ENCODE results near the gene APLNR. TPM values are rescaled to one million over a fixed set of nuclear protein-coding genes. Genes with fewer than 3 reads are reported as not detected.

APLNR gene
- total and polyA plus RNA-seq, 2 experiments from 2014 or later: 1.9 to 3.9 TPM

DNA sequence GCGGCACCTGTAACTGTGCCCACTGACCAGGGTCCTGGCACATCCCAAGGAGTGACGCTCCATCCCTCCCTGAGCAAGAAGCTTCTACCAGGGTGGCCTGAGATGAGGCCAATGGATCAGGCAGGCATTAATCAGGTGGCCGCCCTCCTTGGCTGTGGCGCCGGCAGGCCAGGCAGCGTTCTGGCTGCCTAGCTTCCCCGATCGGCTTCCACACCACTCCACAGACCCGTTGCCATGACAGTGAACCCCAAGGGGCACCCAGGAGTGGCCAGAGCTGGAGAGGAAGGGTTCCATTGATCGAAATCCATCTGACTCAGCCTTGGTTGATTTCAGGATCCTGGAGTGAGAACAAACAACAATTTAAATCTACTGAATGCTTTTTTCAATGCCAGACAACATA lies 34.8 kb downstream of the APLNR start:
- TF ChIP-seq EZH2 (IDR thresholded peaks at IDR 0.05; ENCODE audit: borderline replicate concordance): no peak
- TF ChIP-seq, protein P1, sequence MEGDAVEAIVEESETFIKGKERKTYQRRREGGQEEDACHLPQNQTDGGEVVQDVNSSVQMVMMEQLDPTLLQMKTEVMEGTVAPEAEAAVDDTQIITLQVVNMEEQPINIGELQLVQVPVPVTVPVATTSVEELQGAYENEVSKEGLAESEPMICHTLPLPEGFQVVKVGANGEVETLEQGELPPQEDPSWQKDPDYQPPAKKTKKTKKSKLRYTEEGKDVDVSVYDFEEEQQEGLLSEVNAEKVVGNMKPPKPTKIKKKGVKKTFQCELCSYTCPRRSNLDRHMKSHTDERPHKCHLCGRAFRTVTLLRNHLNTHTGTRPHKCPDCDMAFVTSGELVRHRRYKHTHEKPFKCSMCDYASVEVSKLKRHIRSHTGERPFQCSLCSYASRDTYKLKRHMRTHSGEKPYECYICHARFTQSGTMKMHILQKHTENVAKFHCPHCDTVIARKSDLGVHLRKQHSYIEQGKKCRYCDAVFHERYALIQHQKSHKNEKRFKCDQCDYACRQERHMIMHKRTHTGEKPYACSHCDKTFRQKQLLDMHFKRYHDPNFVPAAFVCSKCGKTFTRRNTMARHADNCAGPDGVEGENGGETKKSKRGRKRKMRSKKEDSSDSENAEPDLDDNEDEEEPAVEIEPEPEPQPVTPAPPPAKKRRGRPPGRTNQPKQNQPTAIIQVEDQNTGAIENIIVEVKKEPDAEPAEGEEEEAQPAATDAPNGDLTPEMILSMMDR (IDR thresholded peaks at IDR 0.05; ENCODE audit: poor library complexity): no peak
- no peak for TF ChIP-seq EZH2phosphoT487 (IDR thresholded peaks at IDR 0.05; ENCODE audit: low read depth, severe bottlenecking, unreplicated experiment)
- WGBS (ENCODE audit: low lambda C conversion rate, missing lambda C conversion rate): 95% methylated on average over 10 of the region's 10 CpGs
- DNase-seq (ENCODE audit: low spot score): no peak
- H3K4me2 ChIP-seq: no peak overlapping the region
- H3K4me3 ChIP-seq: no peak overlapping the region
- H3K9me2 ChIP-seq (replicated peaks; ENCODE audit: insufficient read depth): no peaks in the 10 kb centered on the region
- H2AFZ ChIP-seq: no peak overlapping the region
- no peak overlapping the region for H3K27ac ChIP-seq
- no peaks in the 10 kb centered on the region for H3K27me3 ChIP-seq
- H4K20me1 ChIP-seq (ENCODE audit: insufficient read depth, poor library complexity, severe bottlenecking): no peaks in the 10 kb centered on the region
- H3K9me3 ChIP-seq (ENCODE audit: low read depth): no peaks in the 10 kb centered on the region
- H3K79me2 ChIP-seq: no peaks in the 10 kb centered on the region
- H3K4me1 ChIP-seq (ENCODE audit: insufficient read depth): no peaks in the 10 kb centered on the region
- H3K36me3 ChIP-seq (replicated peaks; ENCODE audit: insufficient read depth, low read depth): no peaks in the 10 kb centered on the region

DNA sequence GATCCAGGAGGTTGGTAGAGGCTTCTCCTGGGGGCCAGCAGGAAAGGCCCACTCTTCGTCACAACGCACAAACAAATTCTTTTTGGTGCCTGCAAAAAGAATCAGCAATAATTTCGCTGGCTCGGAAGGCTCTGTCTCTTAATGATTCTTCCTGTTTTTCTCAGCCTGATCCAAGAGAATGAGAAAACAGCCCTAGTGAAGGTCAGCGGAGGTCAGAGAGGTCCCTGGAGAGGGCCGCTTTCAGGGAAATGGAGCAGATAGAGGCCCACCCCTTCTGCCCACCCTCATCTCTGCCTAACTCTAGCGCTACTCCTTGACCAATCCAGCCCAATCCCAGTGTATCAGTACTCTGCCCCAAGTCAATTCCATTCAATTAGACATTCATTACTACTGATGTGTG lies 36.1 kb downstream of the APLNR start:
- H3K9me2 ChIP-seq (replicated peaks; ENCODE audit: insufficient read depth): no peaks in the 10 kb centered on the region
- no peaks in the 10 kb centered on the region for H3K9me3 ChIP-seq (ENCODE audit: low read depth)
- H3K4me1 ChIP-seq (ENCODE audit: insufficient read depth): no peaks in the 10 kb centered on the region
- H3K4me3 ChIP-seq: no peak overlapping the region
- H3K79me2 ChIP-seq: no peaks in the 10 kb centered on the region
- DNase-seq (ENCODE audit: low spot score): no peak
- WGBS (ENCODE audit: low lambda C conversion rate, missing lambda C conversion rate): 86% methylated on average over 7 of the region's 7 CpGs
- H2AFZ ChIP-seq: no peak overlapping the region
- H3K36me3 ChIP-seq (replicated peaks; ENCODE audit: insufficient read depth, low read depth): no peaks in the 10 kb centered on the region
- TF ChIP-seq, protein P1 (IDR thresholded peaks at IDR 0.05; ENCODE audit: poor library complexity): no peak
- TF ChIP-seq EZH2 (IDR thresholded peaks at IDR 0.05; ENCODE audit: borderline replicate concordance): no peak
- no peak for TF ChIP-seq EZH2phosphoT487 (IDR thresholded peaks at IDR 0.05; ENCODE audit: low read depth, severe bottlenecking, unreplicated experiment)
- no peaks in the 10 kb centered on the region for H4K20me1 ChIP-seq (ENCODE audit: insufficient read depth, poor library complexity, severe bottlenecking)
- H3K27me3 ChIP-seq: no peaks in the 10 kb centered on the region
- no peak overlapping the region for H3K27ac ChIP-seq
- no peak overlapping the region for H3K4me2 ChIP-seq

DNA sequence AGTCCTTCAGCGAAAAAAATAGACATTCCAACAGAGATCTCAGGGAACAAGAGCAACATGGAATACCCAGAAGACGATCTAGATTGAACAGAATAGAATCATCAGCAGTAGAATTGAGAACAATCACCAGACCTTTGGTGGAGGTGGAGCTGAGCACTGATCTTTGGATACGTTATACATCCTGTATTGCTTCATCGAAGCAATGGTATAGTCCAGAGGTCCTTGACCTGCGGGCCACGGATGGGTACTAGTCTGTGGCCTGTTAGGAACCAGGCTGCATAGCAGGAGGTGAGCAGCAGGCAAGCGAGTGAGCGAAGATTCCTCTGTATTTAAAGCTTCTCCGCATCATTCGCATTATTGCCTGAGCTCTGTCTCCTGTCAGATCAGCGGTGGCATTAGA lies 37.7 kb downstream of the APLNR start:
- no peak overlapping the region for H2AFZ ChIP-seq
- no peaks in the 10 kb centered on the region for H3K27me3 ChIP-seq
- no peaks in the 10 kb centered on the region for H3K36me3 ChIP-seq (replicated peaks; ENCODE audit: insufficient read depth, low read depth)
- TF ChIP-seq EZH2phosphoT487 (IDR thresholded peaks at IDR 0.05; ENCODE audit: low read depth, severe bottlenecking, unreplicated experiment) (no peak), EZH2 (IDR thresholded peaks at IDR 0.05; ENCODE audit: borderline replicate concordance) (no peak)
- TF ChIP-seq, protein P1 (IDR thresholded peaks at IDR 0.05; ENCODE audit: poor library complexity): no peak
- no peaks in the 10 kb centered on the region for H3K9me3 ChIP-seq (ENCODE audit: low read depth)
- H3K9me2 ChIP-seq (replicated peaks; ENCODE audit: insufficient read depth): no peaks in the 10 kb centered on the region
- H3K4me3 ChIP-seq: no peak overlapping the region
- no peak overlapping the region for H3K4me2 ChIP-seq
- H4K20me1 ChIP-seq (ENCODE audit: insufficient read depth, poor library complexity, severe bottlenecking): no peaks in the 10 kb centered on the region
- no peak overlapping the region for H3K27ac ChIP-seq
- no peaks in the 10 kb centered on the region for H3K4me1 ChIP-seq (ENCODE audit: insufficient read depth)
- DNase-seq (ENCODE audit: low spot score): no peak
- 89% methylated on average over 11 of the region's 11 CpGs for WGBS (ENCODE audit: low lambda C conversion rate, missing lambda C conversion rate)
- no peaks in the 10 kb centered on the region for H3K79me2 ChIP-seq

DNA sequence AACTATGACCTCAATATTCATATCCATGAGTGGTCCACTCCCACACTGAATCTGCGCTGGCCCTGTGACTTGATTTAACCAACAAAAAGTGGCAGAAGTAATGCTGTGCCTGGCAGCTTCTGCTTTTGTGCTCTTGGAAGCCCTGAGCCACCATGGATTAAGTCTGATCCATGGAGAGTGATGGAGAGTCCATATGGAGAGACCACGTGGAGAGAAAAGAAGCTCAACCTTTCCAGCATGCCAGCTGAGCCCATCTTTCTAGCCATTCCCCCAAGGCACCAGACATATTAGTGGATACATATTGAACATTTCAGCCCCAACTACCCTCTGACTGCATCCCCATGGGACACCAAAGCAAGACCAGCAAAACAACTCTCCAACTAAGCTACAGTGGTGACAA lies 39.3 kb downstream of the APLNR start:
- no peaks in the 10 kb centered on the region for H3K4me1 ChIP-seq (ENCODE audit: insufficient read depth)
- WGBS (ENCODE audit: low lambda C conversion rate, missing lambda C conversion rate): 86% methylated on average over 2 of the region's 2 CpGs
- no peak for TF ChIP-seq EZH2 (IDR thresholded peaks at IDR 0.05; ENCODE audit: borderline replicate concordance)

More for the DNA sequence above, 39.3 kb downstream of the APLNR start:
- no peak for DNase-seq (ENCODE audit: low spot score)
- Histone ChIP-seq H3K27ac (no peak overlapping the region), H3K27me3 (no peaks in the 10 kb centered on the region), H3K4me2 (no peak overlapping the region), H4K20me1 (ENCODE audit: insufficient read depth, poor library complexity, severe bottlenecking) (no peaks in the 10 kb centered on the region), H3K79me2 (no peaks in the 10 kb centered on the region), H3K9me3 (ENCODE audit: low read depth) (no peaks in the 10 kb centered on the region), H3K9me2 (replicated peaks; ENCODE audit: insufficient read depth) (no peaks in the 10 kb centered on the region), H3K36me3 (replicated peaks; ENCODE audit: insufficient read depth, low read depth) (no peaks in the 10 kb centered on the region), H2AFZ (no peak overlapping the region), H3K4me3 (no peak overlapping the region)
